NCI-H1105 (cell line): ENCODE data around the gene B3GALNT2.
"Not testable (repeated sequence)": the region's sequence is repeated elsewhere in the genome, so short reads cannot be mapped to it uniquely, and the experiment has no call there.

Experiments
- DNase-seq: peaks from one replicate; lab custom pipeline; 2025; lab: John Stamatoyannopoulos, UW

B3GALNT2 gene

GRCh38 chr1:235503403-235504121 lies 690 bp downstream of the B3GALNT2 start:
- no peak for DNase-seq

- DNase-seq: no peak
Measured at GRCh38 chr1:235502601-235503402, 1.4 kb downstream of the B3GALNT2 start.

GRCh38 chr1:235500971-235501540 lies 3.2 kb downstream of the B3GALNT2 start:
- no peak for DNase-seq

GRCh38 chr1:235495551-235495950 lies 8.7 kb downstream of the B3GALNT2 start:
- no peak for DNase-seq

- DNase-seq: no peak
Measured at GRCh38 chr1:235495030-235495429, 9.2 kb downstream of the B3GALNT2 start.

GRCh38 chr1:235494531-235494930 lies 9.7 kb downstream of the B3GALNT2 start:
- DNase-seq: no peak

GRCh38 chr1:235491644-235492043 lies 12.6 kb downstream of the B3GALNT2 start:
- no peak for DNase-seq

- DNase-seq: no peak
Measured at GRCh38 chr1:235486321-235486720, 17.9 kb downstream of the B3GALNT2 start.

- no peak for DNase-seq
Measured at GRCh38 chr1:235485558-235485957, 18.7 kb downstream of the B3GALNT2 start.

- DNase-seq: no peak
Measured at GRCh38 chr1:235483090-235483489, 21.2 kb downstream of the B3GALNT2 start.

GRCh38 chr1:235473806-235474205 lies 30.4 kb downstream of the B3GALNT2 start:
- no peak for DNase-seq

- DNase-seq: no peak
Measured at GRCh38 chr1:235470741-235471439, 33.4 kb downstream of the B3GALNT2 start.

- not testable (repeated sequence) for DNase-seq
Measured at GRCh38 chr1:235469897-235470296, 34.4 kb downstream of the B3GALNT2 start.

- DNase-seq: no peak
Measured at GRCh38 chr1:235468970-235469369, 35.3 kb downstream of the B3GALNT2 start.

- DNase-seq: no peak
Measured at GRCh38 chr1:235468004-235468403, 36.2 kb downstream of the B3GALNT2 start.

- DNase-seq: no peak
Measured at GRCh38 chr1:235465066-235465465, 39.2 kb downstream of the B3GALNT2 start.

GRCh38 chr1:235462832-235463231 lies 41.4 kb downstream of the B3GALNT2 start:
- DNase-seq: not testable (repeated sequence)

GRCh38 chr1:235461954-235462353 lies 42.3 kb downstream of the B3GALNT2 start:
- no peak for DNase-seq

- no peak for DNase-seq
Measured at GRCh38 chr1:235460770-235461169, 43.5 kb downstream of the B3GALNT2 start.

GRCh38 chr1:235457856-235458255 lies 46.4 kb downstream of the B3GALNT2 start:
- not testable (repeated sequence) for DNase-seq

GRCh38 chr1:235455823-235456222 lies 48.4 kb downstream of the B3GALNT2 start:
- DNase-seq: no peak

- DNase-seq: no peak
Measured at GRCh38 chr1:235455097-235455496, 49.2 kb downstream of the B3GALNT2 start.
